Glomerular visceral epithelial cell (primary cell): ENCODE measurements around the gene REM2.
"Not testable (repeated sequence)": the region's sequence is repeated elsewhere in the genome, so short reads cannot be mapped to it uniquely, and the experiment has no call there.

ENCODE experiments used
- DNase-seq: peaks from one replicate; pipeline ENCODE4 v3.0.0-alpha.2; 2016; ENCODE audit errors: extremely low spot score

The REM2 gene

DNA sequence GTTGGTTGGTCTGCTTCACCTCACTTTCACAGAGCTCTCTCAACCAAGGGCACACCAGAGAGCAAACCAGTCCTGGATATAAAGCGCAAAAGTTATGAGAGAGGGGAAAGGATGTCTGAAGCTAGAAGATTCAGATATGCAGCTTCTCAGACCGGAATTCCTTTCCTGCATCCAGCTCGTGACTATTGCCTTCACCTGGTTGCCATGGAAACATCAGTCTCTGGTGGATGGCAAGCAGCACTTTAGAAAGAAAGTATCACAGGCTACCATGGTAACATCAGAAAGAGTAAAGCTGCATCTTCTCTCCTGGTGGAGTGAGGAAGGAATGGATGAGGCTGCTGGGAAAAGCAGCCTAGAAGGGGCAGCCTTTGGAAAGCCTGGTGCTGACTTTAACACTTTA, 13.7 kb downstream of the REM2 start:
- DNase-seq = no peak

DNA sequence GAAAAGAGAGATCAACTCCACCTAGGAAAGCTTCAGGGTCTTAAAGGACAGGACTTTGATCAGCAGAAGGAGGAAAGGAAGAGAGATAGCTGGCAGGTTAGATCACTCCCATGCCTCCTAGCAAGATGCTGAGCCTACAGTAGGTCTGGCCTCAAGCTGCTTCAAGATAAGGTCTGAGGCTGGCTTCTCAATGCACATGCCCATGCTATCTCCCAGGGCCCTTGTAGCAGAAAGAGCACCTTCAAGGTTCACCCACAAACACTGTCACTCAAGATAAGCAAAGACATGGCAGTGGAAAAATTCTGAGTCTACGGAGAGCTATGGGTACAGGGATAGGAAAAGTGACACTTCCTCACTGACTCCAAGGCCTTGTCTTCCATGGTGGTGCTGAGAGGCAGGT, 14.3 kb downstream of the REM2 start:
- no peak for DNase-seq

DNA sequence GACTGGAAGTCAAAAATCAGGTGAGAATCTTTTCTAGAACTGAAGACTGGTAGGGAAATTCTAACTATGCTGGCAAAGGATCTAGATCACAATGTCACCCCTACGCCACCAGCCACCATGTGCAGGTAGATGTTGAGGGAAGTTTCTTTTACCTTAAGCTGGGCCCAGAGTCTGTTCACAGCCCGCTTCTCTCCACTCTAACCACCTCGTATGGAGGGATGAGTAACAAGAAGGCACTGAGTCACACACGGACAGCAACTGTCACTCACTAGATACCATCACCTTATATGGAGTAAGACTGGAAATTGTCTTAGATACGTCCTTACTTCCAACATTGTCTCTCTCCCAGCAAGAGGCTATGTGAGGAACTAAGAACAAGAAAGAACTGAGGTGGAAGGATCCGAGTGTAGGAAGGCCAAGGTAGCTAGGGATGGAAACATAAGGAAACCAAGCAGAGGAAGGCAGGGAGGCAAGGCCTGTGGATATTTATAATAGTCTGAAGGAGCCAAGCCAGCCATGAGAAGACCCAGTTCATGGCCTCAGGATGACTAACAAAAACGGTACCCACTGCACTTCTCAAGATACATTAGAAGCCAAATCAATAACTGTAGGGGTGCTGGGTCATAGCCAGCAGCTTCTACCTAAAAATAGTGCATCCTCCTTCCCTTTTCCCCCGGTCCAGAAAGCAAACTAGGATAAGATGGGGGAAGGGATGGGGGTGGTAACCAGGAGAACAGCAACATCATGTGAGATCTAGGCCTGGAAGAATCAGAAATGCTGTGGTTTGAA, 15.5 kb downstream of the REM2 start:
- DNase-seq = peak; percentile 77

DNA sequence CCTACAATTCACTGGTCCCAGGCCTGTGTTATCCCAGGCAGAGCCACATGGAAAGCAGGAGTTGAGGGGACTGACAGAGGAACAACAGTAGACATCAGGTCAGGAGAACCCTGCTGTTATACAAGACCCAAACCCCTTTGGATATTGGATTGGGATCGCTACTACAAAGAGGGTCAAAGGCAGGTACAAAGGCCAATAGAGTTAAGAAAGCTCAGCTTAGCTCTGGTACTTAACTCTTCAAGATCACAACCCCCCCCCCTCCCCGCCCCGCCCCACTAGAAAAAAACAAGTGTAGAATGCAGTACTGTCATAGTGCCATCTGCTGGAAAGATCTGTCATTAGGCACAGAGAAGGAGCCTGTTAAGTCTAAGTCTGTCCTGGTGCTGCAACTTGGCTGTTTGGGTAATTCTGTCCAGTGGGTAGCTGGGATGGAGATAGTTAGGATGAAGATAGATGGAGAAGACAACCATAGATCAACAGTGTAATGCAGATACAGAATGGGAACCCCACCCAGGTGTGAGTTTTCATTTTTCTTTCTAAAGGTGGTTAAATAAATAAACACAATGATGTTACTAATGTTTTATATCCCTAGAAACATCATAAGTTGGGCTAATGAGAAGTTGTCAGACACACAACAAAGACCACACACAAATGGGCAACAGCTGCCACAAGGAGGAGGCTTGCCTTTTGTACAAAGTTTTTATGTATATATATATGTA, 17.2 kb downstream of the REM2 start:
- peak; percentile 79 for DNase-seq

DNA sequence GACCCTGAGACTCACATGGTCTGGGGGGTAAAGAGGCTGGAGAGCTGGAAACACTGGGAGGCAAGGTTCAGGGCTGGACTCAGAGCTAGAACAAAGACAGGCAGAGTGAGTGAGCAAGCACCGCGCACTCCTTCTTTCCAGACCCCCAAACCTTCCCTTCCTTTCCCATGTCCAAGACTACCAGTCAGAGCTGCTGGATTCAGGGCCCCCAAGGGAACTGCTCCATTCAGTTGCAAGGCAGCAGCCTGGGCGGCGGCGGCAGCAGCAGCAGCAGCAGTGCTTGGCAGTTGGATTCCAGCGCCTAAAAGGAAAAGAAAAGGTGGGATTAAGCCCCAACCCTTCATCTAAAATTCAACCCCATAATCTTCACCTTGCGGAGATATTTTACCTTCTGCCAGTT, 18.8 kb downstream of the REM2 start:
- no peak for DNase-seq

DNA sequence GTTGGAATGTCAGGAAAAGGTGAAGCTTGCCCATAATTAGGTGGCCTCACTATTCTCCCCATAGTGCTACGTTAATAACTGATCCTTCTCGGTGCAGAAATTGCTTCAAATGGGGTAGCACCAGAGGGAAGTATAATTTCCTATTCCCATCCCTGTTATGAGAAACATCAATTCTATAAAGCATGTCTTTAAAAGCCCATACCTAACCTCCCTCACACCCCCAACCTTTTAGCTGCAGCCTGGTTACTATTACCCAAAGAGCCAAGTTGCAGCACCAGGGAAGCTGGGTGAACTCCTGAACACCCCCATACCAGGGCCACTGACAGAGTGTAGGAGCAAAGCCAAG, 20.7 kb downstream of the REM2 start:
- DNase-seq = no peak

DNA sequence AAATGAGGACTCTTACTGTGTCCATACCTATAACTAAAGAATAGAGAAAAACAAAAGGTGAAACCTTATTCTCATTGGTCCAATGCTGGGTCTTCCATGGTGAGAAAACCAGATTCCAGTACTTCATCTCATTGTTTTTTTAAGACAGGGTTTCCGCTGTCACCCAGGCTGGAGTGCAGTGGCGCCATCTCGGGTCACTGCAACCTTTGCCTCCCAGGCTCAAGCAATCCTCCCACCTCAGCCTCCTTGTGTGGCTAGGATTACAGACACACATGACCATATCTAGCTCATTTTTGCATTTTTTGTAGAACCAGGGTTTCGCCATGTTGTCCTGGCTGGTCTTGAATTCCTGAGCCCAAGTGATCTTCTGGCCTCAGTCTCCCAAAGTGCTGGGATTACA, 22.6 kb downstream of the REM2 start:
- DNase-seq = no peak

DNA sequence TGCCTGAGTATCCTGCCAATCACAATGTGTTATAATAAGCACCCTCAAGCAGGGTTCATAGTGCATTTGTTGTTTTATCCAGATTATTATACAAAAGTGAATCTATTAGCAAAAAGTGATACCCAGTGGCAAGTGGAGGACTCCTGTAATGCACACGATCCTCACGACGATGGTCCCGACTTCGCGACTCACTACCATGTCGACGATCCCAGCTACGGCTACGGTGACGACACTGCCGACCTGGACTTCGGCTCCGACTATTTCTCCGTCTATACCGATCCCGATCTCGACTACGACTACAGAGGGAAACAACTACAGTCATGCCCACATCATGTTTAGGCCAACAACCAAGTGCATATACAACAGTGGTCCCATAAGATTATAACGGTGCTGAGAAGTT, 23.1 kb downstream of the REM2 start:
- no peak for DNase-seq

DNA sequence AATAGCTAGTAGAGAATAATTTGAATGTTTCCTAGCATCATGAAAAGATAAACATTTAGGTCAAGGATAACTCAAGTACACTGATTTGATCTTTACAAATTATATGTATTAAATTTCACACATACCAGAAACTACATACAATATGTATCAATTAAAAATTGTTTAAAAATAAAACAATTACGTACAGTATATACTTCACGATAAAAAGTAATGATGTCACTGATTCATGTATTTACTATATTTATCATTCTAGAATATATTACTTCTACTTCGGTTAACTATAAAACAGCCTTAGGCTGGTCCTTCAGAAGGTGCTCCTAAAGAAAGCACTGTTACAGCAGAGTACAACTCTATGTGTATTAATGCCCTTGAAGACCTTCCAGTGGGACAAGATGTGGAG, 24.4 kb downstream of the REM2 start:
- no peak for DNase-seq

DNA sequence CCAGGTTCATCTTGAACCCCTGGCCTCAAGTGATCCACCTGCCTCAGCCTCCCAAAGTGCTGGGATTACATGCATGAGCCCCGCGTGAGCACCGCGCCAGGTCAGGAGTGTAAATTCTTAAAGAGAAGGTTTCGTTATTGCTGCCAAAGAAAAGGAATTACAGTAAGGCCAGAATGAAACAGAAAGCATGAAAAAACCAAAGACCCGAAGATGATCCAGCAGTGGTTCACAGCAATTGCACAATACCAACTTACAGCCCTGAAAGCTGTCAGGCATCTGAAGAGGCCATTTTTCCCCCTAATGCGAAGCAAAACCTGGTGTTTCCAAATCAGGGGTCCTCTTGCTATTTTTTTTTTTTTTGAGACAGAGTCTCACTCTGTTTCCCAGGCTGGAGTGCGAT, 25.6 kb downstream of the REM2 start:
- no peak for DNase-seq

DNA sequence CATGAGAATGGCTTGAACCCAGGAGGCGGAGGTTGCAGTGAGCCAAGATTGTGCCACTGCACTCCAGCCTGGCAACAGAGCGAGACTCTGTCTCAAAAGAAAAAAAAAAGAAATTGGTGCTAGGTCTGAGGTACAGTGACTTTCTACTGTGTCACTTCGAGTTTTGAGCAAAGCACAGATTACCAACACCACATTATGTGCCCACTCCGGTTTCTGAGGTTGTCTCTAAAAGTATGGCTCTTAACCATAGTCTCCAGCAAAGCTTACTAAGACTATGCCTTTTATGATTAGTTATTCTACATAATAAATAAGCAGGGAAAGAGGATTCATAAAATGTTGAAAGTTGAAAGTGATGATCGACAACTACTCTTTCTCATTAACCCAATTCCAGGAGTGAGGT, 27.9 kb downstream of the REM2 start:
- DNase-seq = no peak

DNA sequence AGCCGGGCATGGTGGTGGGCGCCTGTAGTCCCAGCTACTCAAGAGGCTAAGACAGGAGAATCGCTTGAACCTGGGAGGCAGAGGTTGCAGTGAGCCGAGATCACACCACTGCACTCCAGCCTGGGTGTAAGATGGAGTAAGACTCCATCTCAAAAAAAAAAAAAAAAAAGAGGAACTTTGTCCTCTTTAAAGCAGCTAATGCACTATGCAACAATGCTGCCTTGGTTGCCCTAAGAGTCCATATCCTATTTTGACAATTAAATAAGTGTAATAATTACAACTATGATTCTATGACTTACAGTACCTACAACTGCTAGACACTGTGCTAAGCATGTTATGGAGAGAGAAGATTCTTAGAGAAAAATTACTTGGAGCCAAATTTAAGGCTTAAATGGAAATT, 31.8 kb downstream of the REM2 start:
- not testable (repeated sequence) for DNase-seq

DNA sequence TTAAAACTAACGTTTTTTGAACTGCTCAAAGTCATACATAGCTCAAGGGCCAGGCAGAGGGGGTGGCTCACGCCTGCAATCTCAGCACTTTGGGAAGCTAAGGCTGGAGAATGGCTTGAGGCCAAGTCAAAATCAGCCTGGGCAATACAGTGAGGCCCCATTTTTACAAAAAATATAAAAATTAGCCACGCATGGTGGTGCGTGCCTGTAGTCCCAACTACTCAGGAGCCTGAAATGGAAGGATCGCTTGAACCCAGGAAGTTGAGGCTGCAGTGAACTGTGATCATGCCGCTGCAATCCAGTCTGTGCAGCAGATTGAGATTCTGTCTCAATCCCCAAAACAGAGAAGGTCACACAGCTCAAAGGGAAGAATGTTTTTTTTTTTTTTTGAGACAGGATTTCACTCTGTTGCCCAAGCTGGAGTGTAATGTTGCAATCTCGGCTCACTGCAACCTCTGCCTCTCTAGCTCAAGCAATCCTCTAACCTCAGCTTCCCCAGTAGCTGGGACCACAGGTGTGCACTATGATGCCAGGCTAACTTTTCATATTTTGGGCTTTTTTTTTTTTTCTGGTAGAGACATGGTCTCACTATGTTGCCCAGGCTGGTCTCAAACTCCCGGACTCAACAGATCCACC, 33.0 kb downstream of the REM2 start:
- no peak for DNase-seq

DNA sequence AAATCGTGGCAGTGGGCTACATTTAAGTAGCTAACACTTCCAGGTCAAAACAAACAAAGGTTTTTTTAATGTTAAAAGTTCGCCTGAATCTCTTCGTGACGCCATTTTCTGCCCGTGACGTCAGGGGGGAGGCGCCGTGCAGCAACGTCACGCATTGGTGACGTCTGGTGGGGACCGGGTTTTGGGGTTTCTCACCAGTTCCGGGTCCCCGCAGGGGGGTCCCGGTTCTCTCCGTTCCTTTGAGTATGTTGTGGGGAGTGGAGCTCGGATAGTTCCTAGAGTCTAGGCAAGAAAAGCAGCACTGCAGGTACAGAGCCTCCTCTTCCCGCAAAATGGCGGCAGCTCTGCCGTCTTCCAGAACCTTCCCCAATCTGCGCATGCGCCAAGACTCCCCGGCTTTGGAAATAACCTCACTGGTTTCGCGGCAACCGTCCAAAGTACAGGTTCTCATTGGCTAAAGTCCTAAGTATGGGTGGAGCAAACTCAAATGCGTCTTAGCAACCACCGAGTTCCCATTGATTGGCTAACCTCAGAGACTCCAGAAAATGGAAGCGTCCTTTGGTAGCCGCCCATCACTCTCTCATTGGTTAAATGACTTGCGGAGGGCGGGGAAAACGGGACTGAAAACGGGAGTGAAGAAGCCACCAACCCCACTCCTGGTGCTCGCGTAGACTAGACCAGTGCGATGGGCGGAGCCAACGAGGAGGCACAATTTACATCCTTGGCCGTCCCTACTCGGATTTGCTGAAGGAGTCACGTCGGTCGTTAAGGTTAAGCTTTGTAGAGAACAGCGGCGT, 36.0 kb downstream of the REM2 start, which contains the start of gene RBM23:
Gene RBM23, minus strand, starts transcription at position 346 of the 797 bp plus-strand sequence.
- DNase-seq = peak; percentile 100

DNA sequence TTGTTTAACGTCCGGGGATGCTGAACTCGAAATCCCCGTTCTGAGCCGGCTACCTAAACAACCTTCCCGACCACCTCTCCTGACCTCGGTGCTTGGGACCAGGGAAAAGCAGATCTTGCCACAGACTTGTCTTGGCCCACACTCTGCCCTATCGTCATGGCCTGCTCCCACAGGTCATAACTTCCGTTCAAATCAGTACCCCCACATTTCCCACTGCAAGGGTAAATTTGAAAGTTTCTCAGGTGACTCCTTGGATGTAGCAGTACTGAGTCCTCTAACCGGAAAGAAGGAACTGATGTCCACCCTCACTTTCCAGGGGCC, 36.5 kb downstream of the REM2 start:
- DNase-seq = no peak

DNA sequence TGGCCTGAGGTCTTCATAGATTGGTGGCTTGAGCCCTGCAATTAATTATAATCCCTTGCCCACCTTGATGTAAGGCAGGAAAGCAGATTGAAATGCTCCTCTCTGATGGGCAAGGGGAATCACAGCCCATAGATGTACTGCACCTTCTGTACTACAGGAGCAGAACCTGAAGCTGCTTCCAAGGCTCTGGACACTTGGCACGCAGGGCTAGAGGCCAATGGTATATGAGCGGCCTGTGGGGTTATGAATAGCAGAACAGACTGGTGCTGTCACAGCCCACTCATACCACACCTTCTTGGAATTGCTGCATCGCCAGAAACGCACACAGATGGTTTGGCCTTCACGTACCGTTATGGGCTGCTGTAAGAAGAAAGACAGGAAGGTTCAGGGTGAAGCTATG, 37.7 kb downstream of the REM2 start:
- DNase-seq = no peak

DNA sequence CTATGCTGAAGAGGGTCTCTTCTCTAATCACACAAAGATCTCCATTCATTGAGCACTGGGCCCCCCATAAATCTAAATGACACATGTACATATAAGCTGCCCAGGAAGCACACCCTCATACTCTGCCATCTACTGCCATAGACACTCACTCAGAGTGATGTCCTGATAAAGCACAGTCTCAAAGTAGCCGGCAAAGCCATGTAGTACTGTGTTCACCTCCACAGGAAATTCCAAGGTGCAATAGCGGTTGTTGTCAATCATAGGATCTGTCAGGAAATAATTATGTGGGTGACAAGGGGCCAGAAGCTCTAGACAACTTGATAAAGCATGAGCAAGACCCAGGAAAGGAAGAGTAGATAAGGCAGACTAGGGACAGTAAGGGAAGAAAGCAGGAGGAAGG, 39.3 kb downstream of the REM2 start:
- DNase-seq = no peak

DNA sequence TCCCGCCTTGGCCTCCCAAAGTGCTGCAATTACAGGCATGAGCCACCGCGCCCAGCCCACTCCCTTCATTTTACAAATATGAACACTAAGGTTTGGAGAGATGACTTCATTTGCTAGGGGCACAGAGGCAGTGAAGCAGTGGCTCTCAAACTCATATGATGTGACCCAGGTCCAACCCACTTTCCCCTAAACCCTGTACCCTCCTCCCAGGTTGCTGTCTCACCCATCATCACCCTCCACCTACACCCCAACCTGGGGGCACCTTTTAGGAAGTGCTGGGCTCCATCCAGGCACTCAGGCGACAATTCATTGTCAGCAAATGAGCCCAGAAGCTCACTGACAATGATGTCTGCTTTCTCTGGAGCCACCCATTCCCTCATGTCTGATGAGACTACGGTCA, 40.7 kb downstream of the REM2 start:
- no peak for DNase-seq

DNA sequence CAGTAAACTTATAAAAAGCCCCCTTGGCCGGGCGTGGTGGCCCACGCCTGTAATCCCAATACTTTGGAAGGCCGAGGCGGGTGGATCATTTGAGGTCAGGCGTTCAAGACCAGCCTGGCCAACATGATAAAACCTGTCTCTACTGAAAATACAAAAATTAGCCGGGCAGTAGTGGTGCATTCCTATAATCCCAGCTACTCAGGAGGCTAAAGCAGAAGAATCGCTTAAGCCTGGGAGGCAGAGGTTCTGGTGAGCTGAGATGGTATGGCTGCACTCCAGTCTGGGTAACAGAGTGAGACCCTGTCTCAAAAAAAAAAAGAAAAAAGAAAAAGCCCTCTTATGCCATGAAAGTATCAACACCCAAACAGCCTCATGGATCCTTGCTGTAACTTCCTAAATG, 42.5 kb downstream of the REM2 start:
- DNase-seq = no peak

DNA sequence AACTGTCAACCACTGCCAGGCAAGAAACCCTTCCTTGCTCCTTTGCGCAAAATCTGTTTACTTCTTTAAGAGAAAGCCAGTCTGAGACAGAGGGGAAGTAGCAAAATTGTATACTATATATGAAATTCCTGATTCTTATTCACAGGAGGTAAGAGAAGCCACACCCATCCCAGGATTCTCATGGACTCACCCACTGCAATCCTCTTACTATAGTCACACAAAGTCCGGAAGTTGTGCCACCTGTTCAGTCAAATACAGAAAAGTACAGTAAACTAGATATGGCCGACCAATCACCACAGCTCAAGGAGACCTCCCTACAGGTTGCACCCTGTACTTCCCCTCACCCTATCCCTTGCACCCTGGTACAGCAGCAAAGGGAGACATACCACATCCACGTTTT, 43.3 kb downstream of the REM2 start:
- no peak for DNase-seq

DNA sequence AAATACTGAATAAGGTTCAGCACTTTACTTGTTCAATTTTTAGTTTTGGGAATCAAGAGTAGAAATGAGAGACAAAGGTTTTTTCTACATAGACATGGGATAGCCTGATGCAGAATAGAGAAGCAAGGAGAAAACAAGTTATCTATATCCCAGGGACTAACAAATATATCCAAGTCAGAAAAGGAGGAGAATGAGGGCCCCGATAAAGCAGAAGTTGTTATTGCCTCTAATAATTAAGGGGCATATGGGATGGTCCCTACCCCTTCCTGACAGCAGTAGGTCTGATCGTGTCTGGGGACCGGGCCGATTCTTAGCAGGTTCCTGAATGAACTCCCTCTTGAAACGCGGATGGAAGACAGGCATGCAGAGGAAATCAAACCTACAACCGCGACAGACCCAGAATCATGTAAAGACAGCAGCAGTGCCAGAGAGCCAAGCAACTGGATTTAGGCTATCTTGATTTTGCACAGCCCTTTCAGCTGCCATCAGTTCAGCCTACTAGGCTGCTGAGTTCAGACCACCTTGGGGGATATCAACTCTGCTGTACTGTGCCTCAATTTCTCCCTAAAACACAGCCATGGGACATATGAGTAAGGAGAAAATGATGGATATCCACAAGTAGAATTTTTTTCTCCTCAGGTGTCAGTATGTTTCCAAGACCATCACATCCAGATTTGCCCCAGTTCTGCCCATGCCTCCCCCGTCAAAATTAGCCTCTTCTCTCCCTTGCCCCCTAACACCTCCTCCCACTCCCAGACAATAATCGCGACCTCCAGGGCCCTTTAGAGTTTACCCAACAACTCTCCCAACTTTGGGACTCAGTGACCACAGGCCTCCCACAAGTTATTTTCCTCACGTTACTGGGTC, 45.4 kb downstream of the REM2 start:
- DNase-seq = no peak
